HL-60 (cell line): ENCODE measurements around the gene SLC15A1.

Experiments
- CTCF ChIP-seq: IDR thresholded peaks from one replicate; pipeline ENCODE4 v1.5.1; 2011; ENCODE audit warnings: low read length, control low read depth, inconsistent platforms; ENCODE audit not compliant: insufficient read depth
- POLR2AphosphoS5 ChIP-seq: IDR thresholded peaks from 2 replicates; pipeline ENCODE4 v1.6.1; 2012; ENCODE audit warnings: low read depth

GRCh38 chr13:98766697-98767096 lies 14.2 kb upstream of the SLC15A1 start:
- TF ChIP-seq POLR2AphosphoS5 (no peak), CTCF (no peak)
